DMS114 treated with DMSO at 0.1 percent for 48 hours (cell line): ENCODE data around the gene RNF214.
"Not testable (repeated sequence)": the region's sequence is repeated elsewhere in the genome, so short reads cannot be mapped to it uniquely, and the experiment has no call there.

ENCODE experiments used
- DNase-seq: peaks from one replicate; lab custom pipeline; 2025; ENCODE audit not compliant: unreplicated experiment; lab: John Stamatoyannopoulos, UW

The RNF214 gene

DNA sequence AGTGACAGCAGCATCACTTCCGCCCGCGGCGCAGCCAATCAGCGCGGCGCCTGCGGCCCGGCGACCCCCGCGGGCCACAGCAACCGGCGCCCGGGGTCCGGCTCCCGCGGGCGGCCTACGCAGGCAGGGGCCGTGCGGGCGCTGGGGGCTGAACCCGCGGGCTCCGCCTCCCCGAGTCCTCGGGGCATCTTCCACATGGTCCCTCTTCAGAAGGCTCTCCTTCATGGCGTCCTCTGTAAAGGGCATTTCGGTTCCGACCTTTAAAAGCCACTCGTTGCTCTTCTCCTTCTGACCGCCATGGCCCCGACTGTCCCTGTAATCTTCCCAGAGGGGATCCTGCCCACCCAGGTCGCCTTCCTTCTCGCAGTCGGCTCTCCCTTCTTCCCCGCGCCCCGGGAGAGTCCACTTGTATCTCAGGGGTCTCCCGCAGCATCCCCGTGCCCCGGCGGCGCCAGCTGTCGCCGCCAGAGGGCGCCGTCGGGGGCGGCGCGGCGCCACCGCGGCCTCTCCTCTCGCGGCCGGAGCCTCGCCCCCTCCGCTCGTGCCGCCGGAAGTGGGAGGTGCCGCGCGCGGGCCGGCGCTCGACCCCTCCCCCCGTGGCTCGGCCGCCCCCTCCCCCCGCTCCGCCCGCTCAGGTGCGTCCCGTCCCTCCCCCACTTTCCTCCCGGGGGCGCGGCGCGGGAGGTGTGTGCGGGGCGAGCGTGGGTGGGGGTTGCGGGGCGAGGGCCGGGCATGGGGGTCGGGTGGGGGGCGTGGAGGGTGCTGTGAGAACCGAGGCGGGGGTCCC, at the start of gene RNF214:
TSS of gene RNF214 (plus strand) at position 580 of the 787 bp plus-strand sequence. CDS start 1,602 bp downstream, outside the sequence.
- DNase-seq = peak; percentile 18

DNA sequence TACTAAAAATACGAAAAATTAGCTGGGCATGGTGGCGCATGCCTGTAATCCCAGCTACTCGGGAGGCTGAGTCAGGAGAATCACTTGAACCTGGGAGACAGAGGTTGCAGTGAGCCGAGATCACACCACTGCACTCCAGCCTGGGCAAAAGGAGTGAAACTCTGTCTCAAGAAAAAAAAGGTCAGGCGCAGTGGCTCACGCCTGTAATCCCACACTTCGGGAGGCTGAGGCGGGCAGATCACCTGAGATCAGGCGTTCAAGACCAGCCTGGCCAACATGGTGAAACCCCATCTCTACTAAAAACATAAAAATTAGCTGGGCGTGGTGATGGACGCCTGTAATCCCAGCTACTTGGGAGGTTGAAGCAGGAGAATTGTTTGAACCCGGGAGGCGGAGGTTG, 49.3 kb upstream of the RNF214 start:
- DNase-seq = not testable (repeated sequence)

- DNase-seq = no peak
Measured at GRCh38 chr11:117183724-117184349, 48.6 kb upstream of the RNF214 start.

GRCh38 chr11:117185736-117186430, 46.6 kb upstream of the RNF214 start:
- no peak for DNase-seq

GRCh38 chr11:117186431-117186761, 46.1 kb upstream of the RNF214 start:
- DNase-seq = no peak

- DNase-seq = no peak
Measured at GRCh38 chr11:117187007-117187406, 45.5 kb upstream of the RNF214 start.

DNA sequence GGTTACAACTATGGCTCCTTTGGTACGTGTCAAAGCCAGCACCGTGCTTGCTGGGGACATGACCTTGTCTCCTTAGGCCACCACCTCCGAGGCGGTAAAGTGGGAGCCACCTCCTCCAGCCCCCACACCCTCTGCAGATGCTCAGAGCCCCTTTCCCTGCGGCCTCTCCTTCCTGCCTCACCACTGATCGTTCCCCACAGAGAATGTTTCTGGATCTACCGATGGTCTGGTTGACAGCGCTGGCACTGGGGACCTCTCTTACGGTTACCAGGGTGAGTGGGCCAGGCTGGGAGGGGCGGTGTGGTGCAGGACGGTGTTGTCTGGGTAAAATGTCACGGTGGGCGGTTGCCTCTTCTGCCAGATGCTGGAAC, 45.1 kb upstream of the RNF214 start:
- DNase-seq = no peak

GRCh38 chr11:117187799-117188481, 44.5 kb upstream of the RNF214 start:
- DNase-seq = no peak

GRCh38 chr11:117188620-117189081, 43.8 kb upstream of the RNF214 start:
- DNase-seq = no peak

DNA sequence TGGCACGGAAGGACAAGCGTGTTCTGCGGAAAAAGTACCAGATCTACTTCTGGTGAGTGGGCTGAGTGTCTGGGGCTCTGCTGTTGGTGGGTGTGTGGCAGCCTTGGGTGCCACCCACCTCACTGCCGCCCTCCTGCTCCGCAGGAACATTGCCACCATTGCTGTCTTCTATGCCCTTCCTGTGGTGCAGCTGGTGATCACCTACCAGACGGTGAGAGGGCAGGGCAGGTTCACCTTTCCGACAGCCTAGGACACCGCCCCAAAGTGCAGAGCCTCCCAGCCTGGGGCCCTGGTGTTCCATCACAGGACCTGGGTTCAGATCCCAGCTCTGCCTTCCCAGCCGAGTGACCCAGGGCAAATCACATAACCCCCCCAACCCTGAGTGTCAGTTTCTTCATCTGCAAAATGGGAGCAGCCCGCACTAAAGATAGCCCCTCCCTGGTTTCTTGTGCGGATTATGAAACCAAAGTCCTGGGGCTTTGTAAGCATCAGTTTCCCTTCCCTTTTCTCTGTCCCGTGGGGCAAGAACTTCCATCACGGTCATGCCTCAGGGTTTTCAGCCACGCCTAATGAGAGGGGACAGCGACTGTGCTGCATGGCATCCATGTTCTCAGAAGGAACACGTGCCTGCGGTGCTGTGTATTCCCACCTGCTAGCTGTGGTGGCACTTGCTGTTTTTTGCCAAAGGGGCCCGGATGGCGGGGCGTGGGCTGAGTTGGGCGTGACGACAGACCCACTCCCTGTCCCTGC, 43.1 kb upstream of the RNF214 start:
- DNase-seq = no peak

DNA sequence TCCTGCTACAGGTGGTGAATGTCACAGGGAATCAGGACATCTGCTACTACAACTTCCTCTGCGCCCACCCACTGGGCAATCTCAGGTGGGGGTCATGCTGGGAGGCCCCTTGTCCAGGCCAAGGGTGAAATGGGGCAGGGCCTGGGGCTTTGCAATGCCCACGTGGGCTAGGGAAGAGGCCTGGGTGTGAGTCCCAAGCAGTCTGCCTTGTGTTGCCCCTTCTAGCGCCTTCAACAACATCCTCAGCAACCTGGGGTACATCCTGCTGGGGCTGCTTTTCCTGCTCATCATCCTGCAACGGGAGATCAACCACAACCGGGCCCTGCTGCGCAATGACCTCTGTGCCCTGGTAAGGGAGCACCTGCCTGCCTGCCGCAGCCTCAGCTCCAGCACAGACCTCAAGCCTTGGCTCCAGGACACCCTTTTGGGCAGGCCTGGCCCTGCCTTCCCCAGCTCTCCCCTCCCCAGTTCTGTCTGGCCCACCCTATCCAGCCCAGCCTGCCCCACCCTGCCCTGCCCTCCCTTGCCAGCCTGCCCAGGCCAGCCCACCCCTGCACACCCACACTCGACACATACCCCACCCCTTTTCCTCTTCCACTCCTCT, 42.4 kb upstream of the RNF214 start:
- no peak for DNase-seq

DNA sequence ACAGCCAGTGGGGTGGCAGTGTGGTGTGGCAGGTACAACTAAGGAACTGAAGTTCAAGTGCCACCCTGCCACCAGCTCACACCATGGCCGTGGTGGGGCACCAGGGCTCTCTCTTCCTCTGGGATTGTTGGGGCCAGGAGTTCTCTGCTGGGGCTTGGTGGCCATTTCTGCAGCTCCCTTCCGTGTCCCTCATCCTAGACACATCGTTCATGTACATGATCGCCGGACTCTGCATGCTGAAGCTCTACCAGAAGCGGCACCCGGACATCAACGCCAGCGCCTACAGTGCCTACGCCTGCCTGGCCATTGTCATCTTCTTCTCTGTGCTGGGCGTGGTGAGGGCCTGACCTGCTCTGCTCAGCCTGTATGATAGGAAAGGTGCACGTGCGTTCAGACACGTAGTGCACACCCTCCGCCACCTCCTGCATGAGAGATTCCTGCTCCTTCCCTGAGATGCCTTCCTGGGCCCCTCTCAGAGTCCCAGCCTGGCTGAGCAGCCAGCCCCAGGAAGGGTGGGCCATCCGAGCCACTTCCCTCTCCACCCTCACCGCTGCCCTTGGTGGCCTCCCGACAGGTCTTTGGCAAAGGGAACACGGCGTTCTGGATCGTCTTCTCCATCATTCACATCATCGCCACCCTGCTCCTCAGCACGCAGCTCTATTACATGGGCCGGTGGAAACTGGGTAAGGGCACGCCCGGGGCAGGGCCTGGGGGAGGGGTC, 40.6 kb upstream of the RNF214 start:
- DNase-seq = no peak

DNA sequence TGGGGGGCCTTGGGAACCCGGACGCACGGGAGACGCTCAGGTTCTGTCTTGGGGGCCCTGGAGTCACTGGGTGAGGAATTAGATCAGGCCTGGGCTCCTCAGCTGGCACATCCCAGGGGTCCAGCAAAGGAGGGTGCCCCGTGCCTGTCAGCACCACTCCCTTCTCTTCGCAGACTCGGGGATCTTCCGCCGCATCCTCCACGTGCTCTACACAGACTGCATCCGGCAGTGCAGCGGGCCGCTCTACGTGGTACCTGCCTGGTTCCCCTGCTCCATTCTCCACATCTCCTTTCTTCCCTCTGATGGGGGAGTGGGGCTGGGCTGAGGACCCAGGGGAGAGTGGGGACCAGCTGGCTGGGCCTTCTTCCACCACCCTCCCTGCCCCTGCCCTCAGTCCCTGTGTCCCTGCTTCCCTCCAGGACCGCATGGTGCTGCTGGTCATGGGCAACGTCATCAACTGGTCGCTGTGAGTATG, 40.0 kb upstream of the RNF214 start:
- DNase-seq = no peak

DNA sequence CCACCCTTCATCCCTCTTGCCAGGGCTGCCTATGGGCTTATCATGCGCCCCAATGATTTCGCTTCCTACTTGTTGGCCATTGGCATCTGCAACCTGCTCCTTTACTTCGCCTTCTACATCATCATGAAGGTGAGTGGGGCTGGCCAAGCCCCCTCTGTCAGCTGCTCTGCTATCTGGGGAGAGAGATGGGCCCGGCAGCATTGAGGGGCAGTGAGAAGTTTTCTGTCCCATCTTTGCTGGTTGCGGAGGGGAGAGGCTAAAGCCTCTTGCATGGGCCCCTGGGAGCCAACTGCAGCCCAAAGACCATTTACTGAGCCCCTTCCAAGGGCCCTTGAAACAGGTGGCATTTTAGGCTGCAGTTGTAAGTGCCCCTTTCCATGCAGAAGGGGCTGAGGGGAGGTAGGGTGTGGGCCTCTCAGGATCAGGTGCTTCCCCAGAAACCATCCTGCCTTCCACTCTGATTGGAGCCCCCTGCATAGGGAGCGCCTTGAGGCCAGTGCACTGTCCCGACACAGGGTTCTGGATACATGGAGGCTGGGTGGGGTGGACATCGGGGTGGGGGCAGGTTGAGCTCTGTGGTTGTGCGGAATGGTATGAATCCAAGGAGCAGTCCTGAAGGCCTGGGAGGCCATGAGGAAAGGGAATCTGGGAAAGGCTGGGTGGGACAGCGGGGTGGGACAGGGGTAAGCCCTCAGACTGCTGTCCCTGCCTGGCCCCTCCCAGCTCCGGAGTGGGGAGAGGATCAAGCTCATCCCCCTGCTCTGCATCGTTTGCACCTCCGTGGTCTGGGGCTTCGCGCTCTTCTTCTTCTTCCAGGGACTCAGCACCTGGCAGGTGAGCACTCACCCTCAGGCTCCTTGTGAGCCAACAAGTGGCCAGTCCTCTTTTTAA, 39.1 kb upstream of the RNF214 start:
- DNase-seq = no peak

DNA sequence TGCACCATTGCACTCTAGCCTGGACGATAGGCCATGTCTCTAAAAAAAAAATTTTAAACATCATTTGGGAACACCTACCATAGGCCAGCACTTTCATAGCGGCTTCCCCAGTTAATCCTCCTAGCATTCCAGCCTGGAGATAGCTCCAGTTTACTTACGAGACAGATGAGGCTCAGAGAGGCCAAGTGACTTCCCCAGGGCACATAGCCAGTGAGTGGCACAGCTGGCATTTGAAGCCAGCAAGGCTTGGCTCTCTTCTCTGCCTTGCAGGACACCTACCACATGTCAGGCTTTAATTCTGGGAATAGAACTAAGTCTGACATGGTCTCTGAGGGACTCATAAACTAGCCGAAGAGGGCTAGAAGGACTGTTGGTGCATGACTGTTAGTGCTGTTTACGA, 38.2 kb upstream of the RNF214 start:
- no peak for DNase-seq

- DNase-seq = no peak
Measured at GRCh38 chr11:117195258-117195657, 37.2 kb upstream of the RNF214 start.

DNA sequence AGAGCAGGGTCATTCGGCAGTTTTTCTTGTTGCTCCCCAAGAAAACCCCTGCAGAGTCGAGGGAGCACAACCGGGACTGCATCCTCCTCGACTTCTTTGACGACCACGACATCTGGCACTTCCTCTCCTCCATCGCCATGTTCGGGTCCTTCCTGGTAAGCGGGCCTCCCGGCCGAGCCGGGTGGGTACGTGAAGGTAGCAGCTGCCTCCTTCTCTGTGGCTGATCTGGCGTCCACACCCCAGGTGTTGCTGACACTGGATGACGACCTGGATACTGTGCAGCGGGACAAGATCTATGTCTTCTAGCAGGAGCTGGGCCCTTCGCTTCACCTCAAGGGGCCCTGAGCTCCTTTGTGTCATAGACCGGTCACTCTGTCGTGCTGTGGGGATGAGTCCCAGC, 36.7 kb upstream of the RNF214 start:
- DNase-seq = no peak

GRCh38 chr11:117197006-117197405, 35.5 kb upstream of the RNF214 start:
- DNase-seq = no peak
